ENCODE data around the gene NPAT.
A peak's percentile ranks its signal among the peaks of the same experiment; 100 is the strongest.

Gene NPAT

GRCh38 chr11:108222574-108223347 lies at the start of gene NPAT, which contains the start of gene ATM:
Gene NPAT, minus strand, starts transcription at chr11:108222638. Its CDS starts 102 bp downstream, at chr11:108222536.
Gene ATM, plus strand, starts transcription at chr11:108223067. Its CDS starts 4,558 bp downstream, at chr11:108227625.
- peak; percentile 98 to 100 (median 100) for DNase-seq

GRCh38 chr11:108269583-108269982 lies 47.1 kb upstream of the NPAT start:
- no peak for DNase-seq

- no peak for DNase-seq
These were observed 30.7 kb upstream of the NPAT start for GRCh38 chr11:108253176-108253575.

- DNase-seq = no peak
These were observed 24.4 kb upstream of the NPAT start for GRCh38 chr11:108246885-108247284.

GRCh38 chr11:108246308-108246707 lies 23.9 kb upstream of the NPAT start:
- DNase-seq = no peak

GRCh38 chr11:108242422-108242821 lies 20.0 kb upstream of the NPAT start:
- DNase-seq = no peak

DNA sequence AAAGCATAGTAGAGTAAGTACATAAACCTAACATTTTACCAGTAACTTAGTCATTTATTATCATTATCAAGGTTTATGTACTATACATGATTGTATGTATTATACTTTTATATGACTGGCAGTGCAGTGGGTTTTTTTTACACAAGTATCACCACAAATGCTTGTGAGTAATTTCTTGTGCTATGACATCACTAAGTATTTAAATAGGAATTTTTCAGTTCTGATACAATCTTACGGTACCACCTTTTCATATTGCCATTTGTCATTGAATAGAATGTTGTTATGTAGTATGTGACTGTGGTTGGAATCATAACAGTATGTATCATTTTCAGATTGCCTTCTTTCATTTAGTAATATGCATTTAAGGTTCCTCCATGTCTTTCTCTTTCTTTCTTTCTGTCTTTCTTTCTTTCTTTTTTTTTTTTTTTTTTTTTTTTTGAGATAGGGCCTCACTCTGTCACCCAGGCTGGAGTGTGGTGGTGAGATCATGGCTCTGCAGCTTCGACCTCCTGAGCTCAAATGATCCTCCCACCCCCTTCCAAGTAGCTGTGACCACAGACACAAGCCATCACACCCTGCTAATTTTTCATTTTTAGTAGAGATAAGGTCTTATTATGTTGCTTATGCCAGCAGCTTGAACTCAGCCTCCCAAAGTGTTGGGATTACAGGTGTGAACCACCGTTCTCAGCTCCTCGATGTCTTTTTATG lies 19.0 kb upstream of the NPAT start:
- no peak for DNase-seq

GRCh38 chr11:108239076-108239475 lies 16.6 kb upstream of the NPAT start:
- DNase-seq = no peak

GRCh38 chr11:108237058-108237481 lies 14.6 kb upstream of the NPAT start:
- DNase-seq = no peak

DNA sequence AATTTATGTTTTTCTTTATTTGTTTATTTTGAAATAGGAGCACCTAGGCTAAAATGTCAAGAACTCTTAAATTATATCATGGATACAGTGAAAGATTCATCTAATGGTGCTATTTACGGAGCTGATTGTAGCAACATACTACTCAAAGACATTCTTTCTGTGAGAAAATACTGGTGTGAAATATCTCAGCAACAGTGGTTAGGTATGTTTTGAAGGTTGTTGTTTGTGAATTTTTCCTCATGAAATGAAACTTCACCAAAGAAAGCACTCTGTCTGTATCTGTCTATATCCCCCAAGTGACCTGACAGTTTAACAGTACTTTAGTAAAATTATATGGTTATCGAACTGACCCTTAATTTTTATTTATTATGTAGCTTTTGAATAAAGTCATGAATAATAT lies 13.2 kb upstream of the NPAT start:
- DNase-seq = no peak

- DNase-seq = no peak
These were observed 12.8 kb upstream of the NPAT start for GRCh38 chr11:108235192-108235591.

DNA sequence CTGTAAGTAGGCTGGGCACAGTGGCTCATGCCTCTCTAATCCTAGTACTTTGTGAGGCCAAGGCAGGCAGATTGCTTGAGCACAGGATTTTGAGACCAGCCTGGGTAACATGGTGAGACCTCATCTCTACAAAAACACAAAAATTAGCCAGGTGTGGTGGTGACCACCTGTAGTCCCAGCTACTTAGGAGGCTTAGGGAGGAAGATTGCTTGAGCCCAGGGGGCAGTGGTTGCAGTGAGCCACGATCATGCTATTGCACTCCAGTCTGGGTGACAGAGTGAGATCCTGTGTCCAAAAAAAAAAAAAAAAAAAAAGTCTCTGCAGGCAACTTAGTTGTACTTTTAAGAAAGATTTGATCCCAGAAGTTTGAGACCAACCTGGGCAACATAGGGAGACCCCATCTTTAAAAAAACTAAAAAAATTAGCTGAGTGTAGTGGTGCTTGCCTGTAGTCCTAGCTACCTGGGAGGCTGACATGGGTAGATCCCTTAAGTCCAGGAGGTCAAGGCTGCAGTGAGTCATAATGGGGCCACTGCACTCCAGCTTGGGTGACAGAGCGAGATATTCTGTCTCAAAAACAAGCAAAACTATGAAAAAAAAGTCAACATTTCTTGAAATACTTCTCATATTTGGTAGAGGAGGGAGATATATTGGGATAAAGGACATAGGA lies 11.0 kb upstream of the NPAT start:
- DNase-seq = no peak

DNA sequence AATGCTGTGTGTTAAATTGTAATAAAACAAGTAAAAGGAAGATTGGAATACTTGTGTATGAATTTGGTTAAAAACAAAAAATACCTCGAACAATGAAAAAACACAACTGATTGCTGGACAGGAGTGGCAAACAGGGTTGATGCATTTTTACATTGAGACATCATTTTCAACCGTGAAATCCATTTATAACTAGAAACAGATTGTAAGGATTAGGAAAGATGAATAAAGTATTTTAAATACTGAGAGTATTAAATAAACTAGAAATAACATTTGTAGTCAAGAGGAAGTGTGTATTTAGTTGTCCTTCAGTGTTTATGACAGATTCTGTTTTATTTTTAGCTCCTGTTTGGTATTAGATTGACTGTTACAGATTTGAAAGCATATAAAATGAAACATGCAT lies 5.8 kb upstream of the NPAT start:
- no peak for DNase-seq

DNA sequence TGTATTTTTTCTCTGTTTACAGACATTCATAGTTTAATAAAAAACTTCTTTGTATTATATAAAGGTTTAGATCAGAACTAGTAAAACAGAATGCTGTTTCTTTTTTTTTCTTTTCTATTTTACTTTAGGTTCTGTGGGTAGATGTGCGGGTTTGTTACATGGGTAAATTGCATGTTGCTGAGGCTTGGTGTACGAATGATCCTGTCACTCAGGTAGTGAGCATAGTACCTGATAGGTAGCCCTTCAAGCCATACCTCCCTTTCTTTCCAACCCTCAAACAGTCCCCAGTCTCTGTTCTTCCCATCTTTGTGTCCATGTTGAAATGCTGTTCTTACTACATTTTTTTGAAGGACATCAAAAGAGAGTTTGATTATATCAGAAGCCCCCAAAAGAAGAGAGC lies 3.6 kb upstream of the NPAT start:
- DNase-seq = no peak

- DNase-seq = no peak
These were observed 2.7 kb upstream of the NPAT start for GRCh38 chr11:108224911-108225786.

GRCh38 chr11:108224366-108224765 lies 1.9 kb upstream of the NPAT start:
- DNase-seq = no peak

DNA sequence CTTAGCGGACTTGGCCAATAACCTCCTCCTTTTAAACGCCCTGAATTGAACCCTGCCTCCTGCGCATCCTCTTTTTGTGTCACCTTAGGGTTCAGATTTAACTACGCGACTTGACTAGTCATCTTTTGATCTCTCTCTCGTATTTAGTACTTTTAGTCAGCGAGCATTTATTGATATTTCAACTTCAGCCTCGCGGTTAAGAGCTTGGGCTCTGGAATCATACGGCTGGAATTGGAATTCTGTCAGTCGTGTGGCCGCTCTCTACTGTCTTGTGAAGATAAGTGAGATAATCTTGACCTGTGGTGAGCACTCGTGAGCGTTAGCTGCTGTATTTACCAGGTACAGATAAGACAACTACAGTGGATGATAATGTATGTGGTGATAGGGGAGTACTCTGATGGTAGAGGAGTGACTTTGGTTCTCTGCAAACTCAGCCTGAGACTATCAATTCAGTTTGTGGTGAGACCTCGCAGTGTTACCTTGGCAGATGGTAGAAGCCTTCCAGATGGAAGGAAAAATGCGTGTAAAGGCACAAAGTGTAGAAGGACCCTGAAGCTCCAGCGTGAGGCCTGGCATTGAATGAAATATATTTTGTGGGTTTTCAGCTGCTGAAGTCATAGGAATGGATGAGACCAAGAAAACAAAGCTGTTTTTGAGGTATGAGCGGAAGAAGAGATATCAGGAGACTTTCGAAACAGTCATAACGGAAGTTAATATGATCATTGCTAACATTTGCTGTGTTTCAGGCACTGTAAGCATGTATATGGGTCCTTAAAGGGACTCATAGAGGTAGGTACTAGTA lies 1.1 kb upstream of the NPAT start:
- no peak for DNase-seq

DNA sequence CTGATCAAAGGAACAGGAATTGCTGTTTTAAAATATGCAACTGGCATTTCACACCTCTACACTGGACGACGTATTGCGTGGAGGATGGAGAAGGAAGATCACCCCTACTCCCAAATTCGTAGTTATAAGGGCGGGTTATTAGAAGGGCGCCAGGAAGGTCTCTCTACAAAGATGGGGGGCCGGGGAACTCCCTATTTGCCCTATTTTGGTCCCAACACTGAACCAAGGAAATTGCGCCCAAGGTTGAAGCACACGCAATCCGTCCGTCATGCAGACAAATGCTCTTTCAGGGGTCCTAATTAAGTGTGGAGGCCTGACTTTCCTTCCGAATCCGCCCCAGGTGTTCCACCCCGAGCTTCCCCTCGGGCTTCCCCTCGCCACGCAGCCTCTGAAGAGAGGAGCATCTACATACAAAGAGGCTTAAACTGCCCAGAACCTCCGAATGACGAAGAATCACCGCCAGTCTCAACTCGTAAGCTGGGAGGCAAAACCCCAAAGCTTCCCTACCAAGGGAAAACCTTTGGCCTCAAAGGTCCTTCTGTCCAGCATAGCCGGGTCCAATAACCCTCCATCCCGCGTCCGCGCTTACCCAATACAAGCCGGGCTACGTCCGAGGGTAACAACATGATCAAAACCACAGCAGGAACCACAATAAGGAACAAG lies 396 bp downstream of the NPAT start:
- DNase-seq = peak in 1 of 3 experiments; percentile 48

- peak in 2 of 3 experiments; percentile 40 to 65 for DNase-seq
These were observed 1.1 kb downstream of the NPAT start for GRCh38 chr11:108221371-108221770.

DNA sequence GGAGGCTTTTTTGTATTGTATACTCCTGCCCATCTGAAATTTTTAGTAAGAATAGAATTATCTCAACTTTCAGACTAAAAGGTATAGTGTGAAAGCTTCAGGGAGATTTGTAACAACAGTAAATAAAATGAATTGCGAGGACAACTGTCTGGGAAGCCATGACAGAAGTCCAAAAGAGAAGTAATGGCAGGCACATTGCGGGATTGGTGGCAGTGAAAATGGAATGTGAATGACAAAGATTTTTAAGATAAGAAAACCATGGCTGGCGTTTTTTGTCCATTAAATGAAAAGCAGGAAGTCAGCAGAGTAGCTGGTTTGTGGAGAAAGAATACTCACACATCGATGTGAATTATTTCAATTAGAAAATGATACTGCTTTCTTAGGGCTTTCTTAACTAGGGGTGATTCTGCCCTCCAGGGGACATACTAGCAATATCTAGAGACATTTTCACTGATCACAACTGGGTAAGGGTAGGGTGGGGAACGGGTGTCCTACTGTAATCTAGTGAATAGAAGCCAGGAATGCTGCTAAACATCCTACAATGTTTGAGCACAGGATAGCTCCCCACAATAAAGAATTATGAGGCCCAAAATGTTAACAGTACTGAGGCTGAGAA lies 1.6 kb downstream of the NPAT start:
- peak in 1 of 3 experiments; percentile 39 for DNase-seq
